Measurements from ENCODE around the gene FBXO42.

DNA sequence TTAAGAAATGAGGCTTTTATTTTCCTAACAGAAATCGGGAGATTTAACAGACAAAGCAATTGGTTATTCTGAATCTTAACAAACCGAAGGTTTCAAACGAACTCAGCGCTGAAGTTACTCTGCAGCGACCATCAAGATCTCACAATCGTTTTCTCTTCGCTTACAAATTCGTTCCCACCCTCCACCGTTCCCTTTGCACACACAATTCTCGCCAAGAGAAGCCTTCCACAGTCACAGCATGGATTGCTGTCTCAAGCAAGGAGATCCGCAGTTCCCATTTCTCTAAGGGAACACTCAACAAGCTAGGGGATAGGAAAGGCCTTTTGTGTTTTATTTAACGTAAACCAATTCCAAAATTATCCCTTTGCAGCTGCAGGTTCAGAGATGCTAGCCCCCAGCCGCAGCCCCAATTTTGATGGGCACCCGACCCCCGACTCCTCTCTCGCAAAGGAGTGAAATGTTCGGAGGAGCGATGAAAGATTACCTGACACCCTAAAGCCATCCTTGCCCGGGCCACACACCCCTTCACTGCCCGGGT, 755 bp downstream of the FBXO42 start:
- no peak for TF ChIP-seq CTCF (IDR thresholded peaks at IDR 0.05)
- TF ChIP-seq POLR2A (IDR thresholded peaks at IDR 0.05), result no peak
